Stimulated activated naive CD4-positive, alpha-beta T cell treated with Interleukin-2 at 50 U/mL for 16 hours (primary cell): ENCODE measurements around the gene SLX4IP.
"Not testable (repeated sequence)": the region's sequence is repeated elsewhere in the genome, so short reads cannot be mapped to it uniquely, and the experiment has no call there.

Experiments
- DNase-seq: peaks from one replicate; lab custom pipeline; 2025; lab: John Stamatoyannopoulos, UW

The SLX4IP gene

GRCh38 chr20:10573273-10573950 lies 138.3 kb downstream of the SLX4IP start:
- DNase-seq: no peak

DNA sequence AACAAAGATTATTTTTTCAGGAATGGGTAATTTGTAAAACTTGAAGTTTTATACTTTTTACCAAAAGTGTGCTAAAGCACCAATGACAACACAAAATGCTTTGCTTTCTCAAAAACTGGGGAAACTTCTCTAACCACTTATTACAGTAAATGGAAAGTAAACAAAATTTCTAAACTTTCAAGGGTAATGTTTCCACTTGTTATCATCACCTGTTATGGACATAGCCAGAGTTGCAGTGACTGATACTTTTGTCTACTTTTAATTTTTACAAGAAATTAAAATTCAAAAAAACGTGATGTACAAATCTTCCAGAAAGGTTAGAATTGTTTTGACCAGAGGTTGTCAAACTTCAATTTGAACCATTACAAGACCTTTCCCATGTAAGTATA lies 138.8 kb downstream of the SLX4IP start:
- no peak for DNase-seq

- DNase-seq: no peak
These were observed 141.4 kb downstream of the SLX4IP start for GRCh38 chr20:10576411-10577090.

DNA sequence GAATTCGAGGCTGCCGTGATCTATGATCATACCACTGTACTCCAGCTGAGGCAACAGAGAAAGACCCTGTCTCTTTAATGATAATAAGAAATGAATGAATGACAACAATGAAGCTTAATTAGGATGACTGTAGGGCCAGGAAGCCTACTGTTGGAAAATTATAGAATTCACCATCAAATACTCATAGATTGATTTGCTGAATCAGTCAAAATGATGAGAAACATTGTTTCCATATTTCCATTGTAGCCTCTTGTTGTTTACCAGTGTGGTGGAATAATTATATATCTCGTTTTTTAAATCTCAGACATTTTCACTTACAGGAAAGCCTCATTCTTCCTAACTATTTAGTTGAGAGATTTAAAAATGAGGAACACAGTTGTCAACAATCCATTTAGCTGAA lies 142.5 kb downstream of the SLX4IP start:
- DNase-seq: no peak

GRCh38 chr20:10578607-10579006 lies 143.5 kb downstream of the SLX4IP start:
- DNase-seq: no peak

GRCh38 chr20:10579942-10580341 lies 144.8 kb downstream of the SLX4IP start:
- DNase-seq: no peak

- no peak for DNase-seq
These were observed 145.6 kb downstream of the SLX4IP start for GRCh38 chr20:10580700-10581099.

DNA sequence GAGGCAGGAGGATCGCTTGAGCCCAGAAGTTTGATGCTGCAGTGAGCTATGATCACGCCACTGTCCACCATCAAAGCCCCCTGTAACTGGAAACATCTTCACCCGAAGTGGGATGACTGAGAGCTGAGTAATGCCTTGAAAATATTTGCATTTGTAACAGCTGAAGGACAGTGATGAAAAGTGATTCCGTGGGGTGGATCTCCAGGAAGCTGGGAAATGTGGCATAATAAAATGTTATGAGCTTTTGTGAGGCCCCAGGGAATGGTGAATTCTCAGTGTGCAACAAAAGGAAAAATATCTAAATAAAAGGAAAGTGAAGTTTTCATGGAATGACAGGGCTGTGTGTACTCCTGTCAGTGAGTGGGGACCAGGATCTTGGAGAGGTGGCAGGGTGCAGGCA lies 146.7 kb downstream of the SLX4IP start:
- no peak for DNase-seq

DNA sequence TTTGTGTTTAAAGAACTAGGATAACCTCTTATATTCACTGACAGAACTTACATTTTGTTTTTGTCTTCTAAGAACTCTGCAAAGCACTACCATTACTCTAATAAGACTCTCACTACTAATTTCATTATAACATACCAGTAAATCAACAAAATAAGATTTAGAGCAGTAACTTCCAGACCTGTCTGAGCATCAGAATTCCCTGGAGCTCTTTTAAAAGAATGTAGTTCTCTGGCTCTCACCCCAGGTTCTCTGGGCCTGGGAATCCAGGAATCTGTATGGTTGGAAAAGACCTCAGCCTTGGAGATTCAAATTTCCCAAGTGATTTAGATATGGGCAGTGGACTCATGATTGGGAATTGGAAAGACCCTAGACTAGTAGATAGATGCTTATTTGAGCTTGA lies 149.3 kb downstream of the SLX4IP start:
- DNase-seq: no peak

DNA sequence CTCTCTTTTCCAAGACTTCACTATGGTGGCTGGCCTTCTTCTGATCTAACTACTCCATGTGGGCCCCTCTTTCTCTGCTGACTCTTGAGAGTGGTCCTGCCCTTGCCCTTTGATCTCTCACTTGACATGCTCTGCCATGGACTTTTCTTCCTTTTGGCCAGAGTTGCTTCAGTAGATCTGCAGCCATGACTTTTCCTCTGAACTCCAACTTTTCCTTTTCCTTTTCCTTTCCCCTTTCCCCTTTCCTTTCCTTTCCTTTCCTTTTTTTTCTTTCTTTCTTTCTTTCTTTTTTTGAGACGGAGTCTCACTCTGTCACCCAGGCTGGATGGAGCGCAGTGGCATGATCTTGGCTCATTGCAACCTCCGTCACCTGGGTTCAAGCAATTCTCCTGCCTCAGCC lies 150.2 kb downstream of the SLX4IP start:
- DNase-seq: no peak

DNA sequence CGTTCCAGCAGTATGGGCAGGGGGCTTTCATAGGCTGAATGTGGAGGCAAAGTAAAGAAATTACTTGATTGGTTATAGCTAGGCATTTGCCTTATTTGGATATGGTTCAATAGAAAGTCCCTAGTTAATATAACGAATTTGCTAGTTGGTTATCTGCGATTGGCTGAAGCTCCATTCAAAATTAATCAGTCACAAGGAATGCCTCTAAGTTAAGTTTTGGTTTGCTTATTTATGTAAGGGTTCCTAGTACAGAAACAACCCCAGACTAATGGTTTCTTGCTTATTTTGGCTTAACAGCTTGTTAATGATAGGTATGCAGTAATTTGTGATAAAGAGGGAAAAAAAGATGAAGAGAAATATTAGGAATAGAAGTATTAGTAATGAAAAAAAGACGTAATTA lies 151.2 kb downstream of the SLX4IP start:
- DNase-seq: no peak

- DNase-seq: not testable (repeated sequence)
These were observed 155.3 kb downstream of the SLX4IP start for GRCh38 chr20:10590446-10590845.

- DNase-seq: no peak
These were observed 156.0 kb downstream of the SLX4IP start for GRCh38 chr20:10590950-10591671.

DNA sequence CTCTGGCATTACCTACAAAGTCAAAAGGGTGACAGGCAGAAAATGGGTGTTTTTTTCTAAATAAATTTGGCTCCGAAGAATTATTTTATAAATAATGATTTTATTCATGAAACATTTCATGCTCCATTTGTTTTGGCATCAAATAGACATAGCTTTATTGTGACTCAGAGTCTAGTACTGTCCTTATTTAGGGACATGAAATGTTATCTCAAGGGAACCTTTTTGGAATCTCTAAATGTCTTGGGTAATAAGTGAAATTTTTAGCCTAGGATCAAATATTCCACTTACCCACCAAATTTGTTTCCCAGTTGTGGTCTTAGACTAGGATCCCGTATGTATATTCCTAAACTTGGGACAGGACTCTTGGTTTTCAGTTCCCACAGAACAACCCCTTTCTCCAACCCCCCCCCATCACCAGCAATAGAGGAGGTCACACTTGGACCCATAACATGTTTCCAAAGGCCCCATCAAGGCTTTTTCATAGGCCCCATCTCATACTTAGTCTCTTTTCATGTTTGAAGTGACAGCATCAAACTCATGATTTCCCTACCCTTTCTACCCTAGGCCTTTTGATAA lies 156.9 kb downstream of the SLX4IP start:
- no peak for DNase-seq

- no peak for DNase-seq
These were observed 159.3 kb downstream of the SLX4IP start for GRCh38 chr20:10594296-10594868.

- no peak for DNase-seq
These were observed 160.2 kb downstream of the SLX4IP start for GRCh38 chr20:10595266-10595665.

DNA sequence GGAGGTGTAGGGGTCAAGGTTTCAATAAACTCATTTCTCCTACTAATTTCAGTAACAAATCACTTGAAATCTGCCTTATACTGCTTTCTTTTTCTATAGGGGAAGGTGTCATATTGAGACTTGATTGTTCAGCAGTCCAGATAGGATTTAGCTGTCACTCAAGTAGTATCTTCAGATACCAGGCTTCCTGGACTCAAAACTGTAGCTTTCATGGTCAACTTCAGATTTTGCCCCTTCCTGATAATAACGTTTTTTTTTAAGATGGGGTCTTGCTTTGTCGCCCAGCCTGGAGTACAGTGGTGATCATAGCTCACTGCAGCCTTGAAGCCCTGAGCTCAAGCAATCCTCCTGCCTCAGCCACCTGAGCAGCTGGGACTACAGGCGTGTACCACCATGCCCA lies 160.9 kb downstream of the SLX4IP start:
- no peak for DNase-seq

- DNase-seq: no peak
These were observed 161.6 kb downstream of the SLX4IP start for GRCh38 chr20:10596710-10597121.

GRCh38 chr20:10597637-10598036 lies 162.5 kb downstream of the SLX4IP start:
- no peak for DNase-seq

DNA sequence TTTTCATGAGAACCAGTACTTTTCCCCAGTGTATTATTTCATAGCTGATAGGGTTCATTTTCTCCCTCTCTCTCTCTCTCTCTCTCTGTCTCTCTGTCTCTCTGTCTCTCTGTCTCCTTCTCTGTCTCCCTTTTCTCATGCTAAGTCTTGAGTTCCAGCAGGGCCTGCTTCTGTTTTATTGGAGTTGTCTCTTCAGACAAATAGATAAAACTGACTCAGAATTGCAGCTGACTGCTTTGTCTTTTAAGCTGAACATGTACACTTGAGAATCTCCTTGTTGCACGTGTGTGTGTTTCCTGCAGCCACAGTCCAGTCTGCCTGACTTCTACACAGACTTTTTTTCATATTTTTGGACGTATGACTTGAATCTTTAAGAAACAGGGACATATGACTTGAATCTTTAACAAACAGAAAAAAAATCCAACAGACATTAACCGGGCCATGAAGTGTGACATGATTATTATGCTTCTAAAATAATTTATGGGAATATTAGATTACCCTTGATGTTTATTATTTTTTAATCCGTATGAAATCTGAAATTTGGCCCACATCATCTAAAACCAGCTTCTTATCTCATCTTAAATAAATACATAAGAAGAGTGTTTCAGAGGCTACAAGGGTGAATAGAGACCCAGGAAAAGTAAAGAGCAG lies 167.2 kb downstream of the SLX4IP start:
- no peak for DNase-seq

DNA sequence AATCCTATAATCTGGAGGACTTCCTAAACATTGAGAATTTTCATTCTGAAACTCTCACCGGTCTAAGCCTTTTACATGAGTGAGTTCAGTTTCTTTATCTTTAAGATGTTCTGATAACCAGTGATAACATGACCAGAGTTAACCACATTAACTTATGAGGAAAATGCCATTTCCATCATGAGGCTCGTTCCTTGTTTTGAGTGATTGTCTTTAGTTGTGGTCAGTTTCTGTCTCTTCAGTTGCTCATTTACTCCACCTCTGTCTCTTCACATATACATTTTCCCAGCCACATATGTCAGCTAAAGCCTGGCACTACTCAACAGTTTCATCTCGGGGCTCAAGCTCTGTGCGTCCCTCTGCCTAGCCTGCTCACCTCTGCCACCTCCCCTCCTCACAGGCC lies 168.3 kb downstream of the SLX4IP start:
- DNase-seq: no peak
